GM04503 (cell line): ENCODE measurements around the gene RBP3.

ENCODE experiments used
- DNase-seq: peaks from one replicate; pipeline ENCODE4 v3.0.0-alpha.2; 2012; ENCODE audit warnings: low read depth

Gene RBP3

GRCh38 chr10:47337310-47337709 is 10.9 kb upstream of the RBP3 start:
- no peak for DNase-seq

- no peak for DNase-seq
Measured at GRCh38 chr10:47339186-47339735, 8.9 kb upstream of the RBP3 start.

GRCh38 chr10:47339759-47340607 is 8.2 kb upstream of the RBP3 start:
- DNase-seq = no peak

GRCh38 chr10:47340608-47341170 is 7.5 kb upstream of the RBP3 start:
- no peak for DNase-seq

- no peak for DNase-seq
Measured at GRCh38 chr10:47344996-47345870, 2.9 kb upstream of the RBP3 start.

- no peak for DNase-seq
Measured at GRCh38 chr10:47346581-47347302, 1.4 kb upstream of the RBP3 start.

GRCh38 chr10:47347303-47347675 is 874 bp upstream of the RBP3 start:
- DNase-seq = no peak

GRCh38 chr10:47348661-47349470 is 703 bp downstream of the RBP3 start:
- no peak for DNase-seq

GRCh38 chr10:47349516-47349915 is 1.4 kb downstream of the RBP3 start:
- no peak for DNase-seq

GRCh38 chr10:47349941-47350371 is 1.8 kb downstream of the RBP3 start:
- no peak for DNase-seq

GRCh38 chr10:47350671-47351640 is 2.8 kb downstream of the RBP3 start:
- no peak for DNase-seq

GRCh38 chr10:47351899-47352815 is 4.0 kb downstream of the RBP3 start:
- no peak for DNase-seq

- no peak for DNase-seq
Measured at GRCh38 chr10:47353351-47353750, 5.2 kb downstream of the RBP3 start.

- no peak for DNase-seq
Measured at GRCh38 chr10:47354165-47354564, 6.0 kb downstream of the RBP3 start.

GRCh38 chr10:47354900-47355299 is 6.7 kb downstream of the RBP3 start:
- no peak for DNase-seq

- no peak for DNase-seq
Measured at GRCh38 chr10:47356708-47357107, 8.5 kb downstream of the RBP3 start.

GRCh38 chr10:47357131-47357582 is 9.0 kb downstream of the RBP3 start:
- DNase-seq = no peak

GRCh38 chr10:47357911-47358310 is 9.7 kb downstream of the RBP3 start:
- no peak for DNase-seq

GRCh38 chr10:47358457-47358856 is 10.3 kb downstream of the RBP3 start:
- no peak for DNase-seq
